ENCODE data around the gene P2RY14. TPM values are rescaled to one million over a fixed set of nuclear protein-coding genes. Genes with fewer than 3 reads are reported as not detected.
"Not testable (repeated sequence)": the region's sequence is repeated elsewhere in the genome, so short reads cannot be mapped to it uniquely, and the experiment has no call there.

Gene P2RY14
- total RNA-seq, 1 donor from 2014 or later: not detected

GRCh38 chr3:151191095-151191494, 87.2 kb downstream of the P2RY14 start:
- DNase-seq (ENCODE audit: low read depth, low spot score): no peak

- DNase-seq (ENCODE audit: low read depth, low spot score): no peak
Observed at GRCh38 chr3:151183265-151183671, 95.1 kb downstream of the P2RY14 start.

- DNase-seq (ENCODE audit: low read depth, low spot score): no peak
Observed at GRCh38 chr3:151182349-151183079, 95.8 kb downstream of the P2RY14 start.

GRCh38 chr3:151178208-151178845, 100.0 kb downstream of the P2RY14 start:
- no peak for DNase-seq (ENCODE audit: low read depth, low spot score)

DNA sequence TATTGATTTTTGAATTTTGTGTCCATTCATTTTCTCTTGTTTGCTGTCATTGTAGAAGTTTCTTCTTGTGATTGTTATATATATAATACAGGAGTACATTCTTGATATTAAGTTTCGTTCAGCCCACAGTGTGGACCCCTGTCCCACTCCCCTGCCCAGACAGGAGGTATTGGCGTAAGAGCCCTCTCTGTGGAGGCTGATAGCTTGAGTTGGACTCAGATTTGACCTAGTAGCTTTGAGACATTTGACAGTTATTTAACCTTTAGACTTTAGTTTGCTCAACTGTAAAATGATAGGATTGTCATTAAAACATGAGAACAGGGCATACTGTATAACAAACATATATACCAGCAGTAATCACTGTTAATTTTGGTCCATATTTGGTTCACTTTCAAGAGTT, 102.4 kb downstream of the P2RY14 start:
- DNase-seq (ENCODE audit: low read depth, low spot score): no peak

DNA sequence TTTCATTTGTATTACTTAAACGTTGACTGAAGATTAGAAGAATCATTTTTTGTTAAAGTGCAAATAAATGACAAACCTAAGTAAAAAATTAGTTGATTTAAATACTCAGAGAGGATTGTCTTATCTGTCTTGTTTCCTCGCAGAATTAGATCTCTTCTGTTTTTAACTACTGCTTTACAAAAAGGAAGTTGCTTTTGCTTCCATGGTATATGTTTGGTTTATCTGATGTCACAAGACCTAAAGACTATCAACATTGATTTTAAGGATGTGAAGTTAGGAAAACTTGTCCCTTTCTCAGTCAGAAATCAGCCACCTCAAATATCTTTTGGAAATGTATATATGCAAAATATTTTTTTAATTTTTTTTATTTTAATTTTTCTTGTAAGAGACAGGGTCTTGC, 104.0 kb downstream of the P2RY14 start:
- no peak for DNase-seq (ENCODE audit: low read depth, low spot score)

GRCh38 chr3:151171145-151171757, 107.1 kb downstream of the P2RY14 start:
- no peak for DNase-seq (ENCODE audit: low read depth, low spot score)

- not testable (repeated sequence) for DNase-seq (ENCODE audit: low read depth, low spot score)
Observed at GRCh38 chr3:151169948-151170679, 108.2 kb downstream of the P2RY14 start.

DNA sequence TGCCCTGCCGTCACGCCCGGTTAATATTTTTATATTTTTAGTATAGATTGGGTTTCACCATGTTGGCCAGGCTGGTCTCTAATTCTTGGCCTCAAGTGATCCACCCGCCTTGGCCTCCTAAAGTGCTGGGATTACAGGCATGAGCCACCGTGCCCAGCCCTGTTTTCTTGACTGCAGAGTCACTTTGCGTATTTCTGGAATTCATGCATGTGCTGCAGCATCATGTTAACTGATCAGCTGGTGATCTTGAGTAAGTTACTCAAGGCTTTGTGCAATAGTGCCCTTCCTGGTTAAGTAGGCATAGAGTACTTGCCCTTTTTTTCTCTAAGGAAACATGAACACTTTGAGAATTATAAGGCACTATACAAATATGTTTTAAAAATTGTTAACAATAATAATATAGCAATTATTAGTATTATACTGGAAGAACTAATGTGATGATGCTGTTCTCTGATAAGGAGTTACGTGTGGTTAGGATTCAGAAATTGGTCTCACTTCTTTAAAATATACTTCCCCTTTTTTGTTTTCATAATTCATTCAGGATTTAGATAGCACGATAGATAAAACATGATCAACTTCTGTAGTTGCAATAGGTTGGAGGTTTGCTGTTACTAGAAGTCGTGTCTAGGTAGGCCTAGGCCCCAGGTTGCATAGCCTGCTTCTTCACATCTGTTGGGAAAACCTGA, 108.9 kb downstream of the P2RY14 start:
- no peak for DNase-seq (ENCODE audit: low read depth, low spot score)

DNA sequence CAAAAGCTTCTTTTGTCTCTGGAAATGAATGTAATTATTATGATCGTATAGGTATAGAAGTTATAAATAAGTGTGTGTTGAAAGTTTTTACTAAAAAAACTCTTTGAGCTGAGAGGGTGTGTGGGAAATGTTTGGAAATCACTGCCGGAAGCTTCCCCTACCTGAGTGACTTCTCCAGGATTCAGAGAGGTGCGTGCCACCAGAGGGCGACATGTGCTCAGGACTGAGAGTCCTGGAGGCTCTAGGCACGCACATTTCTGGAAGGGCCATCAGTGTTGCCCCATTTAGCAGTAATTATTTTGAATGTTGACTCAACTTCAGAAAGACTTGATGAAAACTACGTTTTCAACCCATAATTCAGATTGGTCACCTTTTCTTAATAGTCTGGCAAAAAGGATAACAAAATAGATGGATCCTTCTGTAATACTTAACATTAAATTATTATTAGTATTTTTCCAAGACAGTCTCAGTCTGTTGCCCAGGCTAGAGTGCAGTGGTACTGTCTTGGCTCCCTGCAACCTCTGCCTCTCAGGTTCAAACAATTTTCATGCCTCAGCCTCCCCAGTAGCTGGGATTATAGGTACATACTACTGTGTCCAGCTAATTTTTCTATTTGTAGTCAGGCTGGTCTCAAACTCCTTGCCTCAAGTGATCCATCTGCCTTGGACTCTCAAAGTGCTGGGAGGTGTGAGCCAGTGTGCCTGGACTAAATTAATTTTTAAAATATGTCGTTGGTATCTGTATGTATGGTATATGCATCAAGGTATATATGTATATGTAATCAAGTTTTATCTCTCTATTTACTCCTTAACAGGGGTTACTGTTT, 109.9 kb downstream of the P2RY14 start:
- DNase-seq (ENCODE audit: low read depth, low spot score): no peak

- DNase-seq (ENCODE audit: low read depth, low spot score): no peak
Observed at GRCh38 chr3:151166161-151166560, 112.2 kb downstream of the P2RY14 start.

DNA sequence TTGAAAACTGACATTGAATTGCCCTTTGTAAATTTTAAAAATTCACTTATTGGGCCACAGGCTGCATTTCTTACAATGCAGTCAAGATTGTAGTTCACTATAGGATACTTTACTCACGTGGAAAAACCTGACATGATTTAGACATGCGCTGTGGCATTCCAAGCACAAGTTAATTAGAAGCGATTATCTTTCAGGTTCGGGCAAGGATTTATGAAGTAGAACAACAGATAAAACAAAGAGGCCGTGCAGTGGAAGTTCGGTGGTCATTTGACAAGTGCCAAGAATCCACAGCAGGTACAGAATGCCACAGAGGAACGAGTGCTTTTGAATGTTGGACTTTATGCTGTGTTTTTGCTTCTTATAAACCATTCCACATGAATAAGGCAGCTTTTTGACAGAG, 113.1 kb downstream of the P2RY14 start:
- DNase-seq (ENCODE audit: low read depth, low spot score): no peak

Other genes starting within 250 kb of the P2RY14 start
- gene MED12L, start 192.9 kb downstream of the P2RY14 start, total RNA-seq: 0.11 and 0.20 TPM in 2 replicates
- not detected in 2 replicates for gene GPR171, start 75.3 kb downstream of the P2RY14 start, total RNA-seq
- gene GPR87, start 38.3 kb upstream of the P2RY14 start, total RNA-seq: 0.07 TPM in 1 of 2 replicates, not detected in the other
- gene P2RY13, start 51.0 kb upstream of the P2RY14 start, total RNA-seq: not detected in 2 replicates
- gene P2RY12, start 106.2 kb upstream of the P2RY14 start, total RNA-seq: not detected in 2 replicates
- gene IGSF10, start 182.5 kb upstream of the P2RY14 start, total RNA-seq: not detected in 2 replicates

Data from pulmonary artery endothelial cell (primary cell).